ENCODE data around the gene TFCP2L1.

DNA sequence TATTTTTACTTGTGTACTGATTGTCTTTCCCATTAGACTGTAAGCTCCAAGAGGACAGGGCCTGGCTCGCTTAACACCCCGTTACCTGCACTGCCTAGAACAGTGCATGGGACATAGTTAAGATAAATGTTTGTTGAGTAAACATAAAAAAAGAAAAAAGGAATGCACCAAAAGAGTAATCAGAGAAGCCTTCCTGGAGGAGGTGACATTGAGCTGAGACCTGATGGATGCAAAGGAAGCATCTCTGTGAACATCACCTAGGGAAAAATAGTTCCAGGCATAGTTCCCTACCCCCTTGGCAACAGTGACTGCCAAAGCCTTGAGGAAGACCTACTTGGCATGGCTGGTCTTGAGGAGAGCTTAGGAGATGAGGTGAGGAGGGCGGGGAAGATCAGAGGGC, 924 bp upstream of the TFCP2L1 start:
- TF ChIP-seq, protein P1, sequence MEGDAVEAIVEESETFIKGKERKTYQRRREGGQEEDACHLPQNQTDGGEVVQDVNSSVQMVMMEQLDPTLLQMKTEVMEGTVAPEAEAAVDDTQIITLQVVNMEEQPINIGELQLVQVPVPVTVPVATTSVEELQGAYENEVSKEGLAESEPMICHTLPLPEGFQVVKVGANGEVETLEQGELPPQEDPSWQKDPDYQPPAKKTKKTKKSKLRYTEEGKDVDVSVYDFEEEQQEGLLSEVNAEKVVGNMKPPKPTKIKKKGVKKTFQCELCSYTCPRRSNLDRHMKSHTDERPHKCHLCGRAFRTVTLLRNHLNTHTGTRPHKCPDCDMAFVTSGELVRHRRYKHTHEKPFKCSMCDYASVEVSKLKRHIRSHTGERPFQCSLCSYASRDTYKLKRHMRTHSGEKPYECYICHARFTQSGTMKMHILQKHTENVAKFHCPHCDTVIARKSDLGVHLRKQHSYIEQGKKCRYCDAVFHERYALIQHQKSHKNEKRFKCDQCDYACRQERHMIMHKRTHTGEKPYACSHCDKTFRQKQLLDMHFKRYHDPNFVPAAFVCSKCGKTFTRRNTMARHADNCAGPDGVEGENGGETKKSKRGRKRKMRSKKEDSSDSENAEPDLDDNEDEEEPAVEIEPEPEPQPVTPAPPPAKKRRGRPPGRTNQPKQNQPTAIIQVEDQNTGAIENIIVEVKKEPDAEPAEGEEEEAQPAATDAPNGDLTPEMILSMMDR (conservative IDR thresholded peaks at IDR 0.05; ENCODE audit: low read depth, low read length) = no peak
- TF ChIP-seq EZH2phosphoT487 (IDR thresholded peaks at IDR 0.05; ENCODE audit: borderline replicate concordance, low read length) = no peak
